Muscle of back (tissue), 11 donors: ENCODE data around the gene PSMC5. TPM values are rescaled to one million over a fixed set of nuclear protein-coding genes. Genes with fewer than 3 reads are reported as not detected.
"Not testable (repeated sequence)": the region's sequence is repeated elsewhere in the genome, so short reads cannot be mapped to it uniquely, and the experiment has no call there.

Source experiments
- DNase-seq, 3 donors: peaks; one replicate each; pipeline versions ENCODE4 v3.0.0 to v3.0.0-alpha.2; 2013
- polyA plus RNA-seq, 10 donors: library from polyadenylated mRNA; unstranded; fragments of 120-200 nt; gene quantifications; one replicate each; pipeline ENCODE4 v1.2.1, GENCODE V29; 2013; ENCODE audit not compliant: insufficient read length in 10 of 10

PSMC5 gene
- polyA plus RNA-seq, 10 donors, result 90.1 to 125 (median 107) TPM

GRCh38 chr17:63837962-63838600 is 10.8 kb downstream of the PSMC5 start:
- no peak for DNase-seq

- peak; percentile 61 to 90 (median 73) for DNase-seq
These were observed 11.5 kb downstream of the PSMC5 start for GRCh38 chr17:63838631-63839171.

GRCh38 chr17:63840591-63841349 is 13.5 kb downstream of the PSMC5 start:
- peak in 2 of 3 donors; percentile 58 to 72 for DNase-seq

- DNase-seq, result peak in 2 of 3 donors; percentile 48 to 76
These were observed 14.3 kb downstream of the PSMC5 start for GRCh38 chr17:63841350-63842172.

GRCh38 chr17:63842173-63842539 is 14.9 kb downstream of the PSMC5 start:
- DNase-seq, result peak in 1 of 3 donors; percentile 75

GRCh38 chr17:63842540-63843386 is 15.5 kb downstream of the PSMC5 start, which contains the start of gene SMARCD2:
SMARCD2 (minus strand) TSS chr17:63842685; CDS start chr17:63842674, 11 bp downstream.
- DNase-seq, result peak; percentile 97 to 99 (median 99)

GRCh38 chr17:63843387-63843888 is 16.2 kb downstream of the PSMC5 start:
- DNase-seq, result peak in 2 of 3 donors; percentile 48 to 73

GRCh38 chr17:63843910-63844677 is 16.9 kb downstream of the PSMC5 start:
- no peak for DNase-seq

GRCh38 chr17:63845509-63845908 is 18.3 kb downstream of the PSMC5 start:
- no peak for DNase-seq

- DNase-seq, result no peak
These were observed 20.5 kb downstream of the PSMC5 start for GRCh38 chr17:63847525-63848249.

GRCh38 chr17:63848834-63849689 is 21.8 kb downstream of the PSMC5 start:
- DNase-seq, result peak; percentile 87 to 96 (median 92)

GRCh38 chr17:63850401-63850800 is 23.2 kb downstream of the PSMC5 start:
- no peak for DNase-seq

GRCh38 chr17:63853260-63853659 is 26.0 kb downstream of the PSMC5 start:
- no peak for DNase-seq

- no peak for DNase-seq
These were observed 27.5 kb downstream of the PSMC5 start for GRCh38 chr17:63854709-63855108.

- no peak for DNase-seq
These were observed 28.0 kb downstream of the PSMC5 start for GRCh38 chr17:63855185-63855584.

- not testable (repeated sequence) for DNase-seq
These were observed 29.2 kb downstream of the PSMC5 start for GRCh38 chr17:63856425-63856824.

GRCh38 chr17:63859257-63859656 is 32.0 kb downstream of the PSMC5 start:
- DNase-seq, result no peak

- DNase-seq, result not testable (repeated sequence)
These were observed 39.4 kb downstream of the PSMC5 start for GRCh38 chr17:63866625-63867024.
